Liver (tissue), 9 donors: ENCODE results near the gene AHDC1. TPM values are rescaled to one million over a fixed set of nuclear protein-coding genes. Genes with fewer than 3 reads are reported as not detected.

ENCODE experiments used
- DNase-seq: peaks from one replicate; pipeline ENCODE4 v3.0.0-alpha.2; 2017; ENCODE audit warnings: low spot score
- H3K27ac ChIP-seq, 2 donors: one replicate each; pipeline ENCODE4 v1.7.0; 2013; ENCODE audit warnings: inconsistent platforms in 2 of 2, low read length in 2 of 2, control low read depth in 1 of 2, low read depth in 1 of 2, mild to moderate bottlenecking in 1 of 2
- H3K27me3 ChIP-seq, 4 donors: one replicate each; pipeline versions ENCODE4 v1.6.1 to v1.7.0; 2013; ENCODE audit warnings: low read length in 3 of 4, inconsistent platforms in 1 of 4, mild to moderate bottlenecking in 1 of 4, moderate library complexity in 1 of 4; ENCODE audit not compliant: control insufficient read depth in 4 of 4, insufficient read depth in 4 of 4
- H3K36me3 ChIP-seq, 4 donors: one replicate each; pipeline versions ENCODE4 v1.6.1 to v1.7.0; 2013; ENCODE audit warnings: low read length in 3 of 4, mild to moderate bottlenecking in 3 of 4, low read depth in 1 of 4, moderate library complexity in 1 of 4; ENCODE audit not compliant: control insufficient read depth in 4 of 4, insufficient read depth in 3 of 4
- H3K4me1 ChIP-seq, 4 donors: one replicate each; pipeline versions ENCODE4 v1.6.1 to v1.7.0; 2013; ENCODE audit warnings: low read length in 3 of 4, mild to moderate bottlenecking in 3 of 4, moderate library complexity in 1 of 4; ENCODE audit not compliant: control insufficient read depth in 4 of 4, insufficient read depth in 4 of 4
- H3K4me3 ChIP-seq, 3 donors: one replicate each; pipeline versions ENCODE4 v1.6.1 to v1.7.0; 2013; ENCODE audit warnings: low read length in 3 of 3, control low read depth in 1 of 3, low read depth in 1 of 3, mild to moderate bottlenecking in 1 of 3
- H3K9ac ChIP-seq, 2 donors: one replicate each; pipeline ENCODE4 v1.7.0; 2013; ENCODE audit warnings: low read length in 2 of 2, mild to moderate bottlenecking in 2 of 2, moderate library complexity in 2 of 2, control low read depth in 1 of 2, low read depth in 1 of 2
- H3K9me3 ChIP-seq, 4 donors: one replicate each; pipeline versions ENCODE4 v1.6.1 to v1.7.0; 2013; ENCODE audit warnings: low read length in 3 of 4; ENCODE audit not compliant: control insufficient read depth in 4 of 4
- EGR1 ChIP-seq, 2 donors: IDR thresholded peaks; 2 replicates each; pipeline ENCODE4 v1.6.1; 2016 to 2018; ENCODE audit warnings: antibody characterized with exemption in 2 of 2, low read depth in 2 of 2
- FOXA1 ChIP-seq: IDR thresholded peaks from 2 replicates; pipeline ENCODE4 v1.6.1; 2016; ENCODE audit warnings: antibody characterized with exemption
- FOXA2 ChIP-seq: IDR thresholded peaks from 2 replicates; pipeline ENCODE4 v1.6.1; 2016; ENCODE audit warnings: antibody characterized with exemption
- HNF4A ChIP-seq, 2 donors: conservative IDR thresholded peaks; 2 replicates each; pipeline ENCODE4 v1.6.1; 2016; ENCODE audit warnings: antibody characterized with exemption in 2 of 2, mild to moderate bottlenecking in 2 of 2
- HNF4G ChIP-seq: IDR thresholded peaks from 2 replicates; pipeline ENCODE4 v1.6.1; 2016; ENCODE audit warnings: antibody characterized with exemption
- JUND ChIP-seq, 2 donors: IDR thresholded peaks; 2 replicates each; pipeline ENCODE4 v1.6.1; 2016; ENCODE audit warnings: antibody characterized with exemption in 2 of 2
- NR2F2 ChIP-seq: IDR thresholded peaks from 2 replicates; pipeline ENCODE4 v1.6.1; 2016; ENCODE audit warnings: antibody characterized with exemption
- RAD21 ChIP-seq, 2 donors: IDR thresholded peaks; 2 replicates each; pipeline ENCODE4 v1.6.1; 2016; ENCODE audit warnings: antibody characterized with exemption in 2 of 2, mild to moderate bottlenecking in 2 of 2
- RXRA ChIP-seq, 2 donors: IDR thresholded peaks; 2 replicates each; pipeline ENCODE4 v1.6.1; 2017 to 2018; ENCODE audit warnings: antibody characterized with exemption in 2 of 2, mild to moderate bottlenecking in 1 of 2
- SP1 ChIP-seq: IDR thresholded peaks from 2 replicates; pipeline ENCODE4 v1.6.1; 2018; ENCODE audit warnings: antibody characterized with exemption, mild to moderate bottlenecking
- TAF1 ChIP-seq: conservative IDR thresholded peaks from 2 replicates; pipeline ENCODE4 v1.6.1; 2016; ENCODE audit warnings: antibody characterized with exemption, mild to moderate bottlenecking
- YY1 ChIP-seq: IDR thresholded peaks from 2 replicates; pipeline ENCODE4 v1.6.1; 2016; ENCODE audit warnings: antibody characterized with exemption, mild to moderate bottlenecking
- WGBS: extraction: QIAGEN DNeasy Blood & Tissue Kit; methylation state at CpG from one replicate; pipeline ENCODE4 v1.1.7; 2013; 5-methylcytosine and 5-hydroxymethylcytosine counted together
- polyA plus RNA-seq, 2 donors: library from polyadenylated mRNA; stranded (reverse) in 1 of 2; unstranded in 1 of 2; fragments of 200-250 nt in 1 of 2; fragments of >200 nt in 1 of 2; fragmentation: Nextera tagmentation in 1 of 2; extraction: Ambion mirVana in 1 of 2; gene quantifications; one replicate each; pipeline versions ENCODE4 v1.2.1 to v1.2.3, GENCODE V29; 2013 to 2015
- total RNA-seq, 2 donors: library from RNA; depleted of rRNA; stranded (reverse); fragments of >200 nt; gene quantifications; one replicate each; pipeline ENCODE4 v1.2.3, GENCODE V29; 2014
- TF ChIP-seq, protein P1 (sequence below): fragments of 150-350 bp; IDR thresholded peaks from 2 replicates; pipeline ENCODE4 v1.5.1; 2017; ENCODE audit warnings: improper control_type of control experiment, low read depth, low read length; ENCODE audit not compliant: missing input control
- TF ChIP-seq, protein P2 (sequence below): IDR thresholded peaks from 2 replicates; pipeline ENCODE4 v1.6.1; 2016; ENCODE audit warnings: antibody characterized with exemption
- TF ChIP-seq, protein P3 (sequence below): IDR thresholded peaks from 2 replicates; pipeline ENCODE4 v1.6.1; 2016; ENCODE audit warnings: antibody characterized with exemption
- TF ChIP-seq, protein P4 (sequence below): IDR thresholded peaks from 2 replicates; pipeline ENCODE4 v1.6.1; 2016; ENCODE audit warnings: antibody characterized with exemption, mild to moderate bottlenecking
- TF ChIP-seq, protein P5 (sequence below): IDR thresholded peaks from 2 replicates; pipeline ENCODE4 v1.6.1; 2016; ENCODE audit warnings: antibody characterized with exemption
- donor health status: healthy.
- donor health status: healthy.
- donor health status: healthy.
- donor health status: healthy.
- donor health status: healthy.

AHDC1 gene
- total and polyA plus RNA-seq, 4 donors = 2.4 to 6.5 (median 5.5) TPM

DNA sequence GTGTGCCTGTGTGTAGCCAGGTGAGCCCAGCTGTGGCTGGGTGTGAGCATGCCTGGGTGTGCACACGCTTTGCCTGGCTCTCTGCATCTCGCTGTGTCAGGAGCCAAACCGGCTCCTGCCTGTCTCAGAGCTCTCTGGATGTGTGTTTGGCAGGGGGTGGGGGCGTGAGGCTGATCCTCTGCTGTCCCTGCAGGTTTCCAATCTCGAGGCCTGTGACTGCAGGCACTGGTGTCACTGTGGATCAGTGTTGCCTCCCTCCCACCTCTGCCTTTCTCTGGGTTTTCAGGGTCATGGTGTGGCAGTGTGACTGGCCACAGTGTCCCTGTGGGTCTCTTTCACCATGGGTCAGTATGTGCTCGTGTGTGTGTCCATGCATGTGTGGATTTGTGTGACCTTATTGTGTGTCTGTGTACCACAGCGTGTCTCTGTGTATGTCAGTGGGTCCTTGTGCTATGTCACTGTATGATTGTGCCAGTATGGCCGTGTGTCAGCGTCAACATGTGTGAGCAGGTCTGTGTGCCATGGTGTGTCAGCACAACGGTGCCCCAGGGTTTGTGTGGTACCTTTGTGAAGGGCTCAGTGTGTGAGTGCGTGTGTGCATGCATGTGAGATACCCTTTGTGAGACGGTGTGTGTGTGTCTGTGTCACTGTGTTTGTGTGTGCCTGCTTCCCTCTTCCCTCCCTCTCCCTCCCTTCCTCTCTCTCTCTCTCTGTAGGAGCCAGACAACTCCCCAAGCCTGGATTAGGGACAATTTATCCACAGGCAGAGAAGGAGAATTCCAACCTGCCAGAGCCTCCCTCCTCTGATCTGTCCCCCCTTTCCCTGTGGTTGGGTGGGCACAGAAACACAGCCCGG is 43.4 kb downstream of the AHDC1 start:
- TF ChIP-seq EGR1 (IDR thresholded peaks at IDR 0.05; ENCODE audit: low read depth in 2 of 2) (no peak), SP1 (no peak), RAD21 (IDR thresholded peaks at IDR 0.05) (no peak), RXRA (IDR thresholded peaks at IDR 0.05) (no peak), JUND (IDR thresholded peaks at IDR 0.05) (no peak), HNF4A (conservative IDR thresholded peaks at IDR 0.05) (no peak), FOXA1 (no peak)
- TF ChIP-seq, protein P1, sequence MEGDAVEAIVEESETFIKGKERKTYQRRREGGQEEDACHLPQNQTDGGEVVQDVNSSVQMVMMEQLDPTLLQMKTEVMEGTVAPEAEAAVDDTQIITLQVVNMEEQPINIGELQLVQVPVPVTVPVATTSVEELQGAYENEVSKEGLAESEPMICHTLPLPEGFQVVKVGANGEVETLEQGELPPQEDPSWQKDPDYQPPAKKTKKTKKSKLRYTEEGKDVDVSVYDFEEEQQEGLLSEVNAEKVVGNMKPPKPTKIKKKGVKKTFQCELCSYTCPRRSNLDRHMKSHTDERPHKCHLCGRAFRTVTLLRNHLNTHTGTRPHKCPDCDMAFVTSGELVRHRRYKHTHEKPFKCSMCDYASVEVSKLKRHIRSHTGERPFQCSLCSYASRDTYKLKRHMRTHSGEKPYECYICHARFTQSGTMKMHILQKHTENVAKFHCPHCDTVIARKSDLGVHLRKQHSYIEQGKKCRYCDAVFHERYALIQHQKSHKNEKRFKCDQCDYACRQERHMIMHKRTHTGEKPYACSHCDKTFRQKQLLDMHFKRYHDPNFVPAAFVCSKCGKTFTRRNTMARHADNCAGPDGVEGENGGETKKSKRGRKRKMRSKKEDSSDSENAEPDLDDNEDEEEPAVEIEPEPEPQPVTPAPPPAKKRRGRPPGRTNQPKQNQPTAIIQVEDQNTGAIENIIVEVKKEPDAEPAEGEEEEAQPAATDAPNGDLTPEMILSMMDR = no peak
- TF ChIP-seq, protein P2, sequence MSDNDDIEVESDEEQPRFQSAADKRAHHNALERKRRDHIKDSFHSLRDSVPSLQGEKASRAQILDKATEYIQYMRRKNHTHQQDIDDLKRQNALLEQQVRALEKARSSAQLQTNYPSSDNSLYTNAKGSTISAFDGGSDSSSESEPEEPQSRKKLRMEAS = no peak
- TF ChIP-seq, protein P3, sequence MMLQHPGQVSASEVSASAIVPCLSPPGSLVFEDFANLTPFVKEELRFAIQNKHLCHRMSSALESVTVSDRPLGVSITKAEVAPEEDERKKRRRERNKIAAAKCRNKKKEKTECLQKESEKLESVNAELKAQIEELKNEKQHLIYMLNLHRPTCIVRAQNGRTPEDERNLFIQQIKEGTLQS = no peak
- peaks cover 43 to 83% (median 65%) of the 10 kb centered on the region in 4 donors for H3K4me1 ChIP-seq
- no peaks in the 10 kb centered on the region for H3K27me3 ChIP-seq
- peak overlapping the region; percentile 85 to 95 for H3K27ac ChIP-seq
- H3K36me3 ChIP-seq = no peaks in the 10 kb centered on the region
- DNase-seq = no peak
- 59% methylated on average over 13 of the region's 13 CpGs for WGBS
- H3K9me3 ChIP-seq = no peaks in the 10 kb centered on the region
- no peak overlapping the region for H3K4me3 ChIP-seq
- no peak overlapping the region for H3K9ac ChIP-seq

DNA sequence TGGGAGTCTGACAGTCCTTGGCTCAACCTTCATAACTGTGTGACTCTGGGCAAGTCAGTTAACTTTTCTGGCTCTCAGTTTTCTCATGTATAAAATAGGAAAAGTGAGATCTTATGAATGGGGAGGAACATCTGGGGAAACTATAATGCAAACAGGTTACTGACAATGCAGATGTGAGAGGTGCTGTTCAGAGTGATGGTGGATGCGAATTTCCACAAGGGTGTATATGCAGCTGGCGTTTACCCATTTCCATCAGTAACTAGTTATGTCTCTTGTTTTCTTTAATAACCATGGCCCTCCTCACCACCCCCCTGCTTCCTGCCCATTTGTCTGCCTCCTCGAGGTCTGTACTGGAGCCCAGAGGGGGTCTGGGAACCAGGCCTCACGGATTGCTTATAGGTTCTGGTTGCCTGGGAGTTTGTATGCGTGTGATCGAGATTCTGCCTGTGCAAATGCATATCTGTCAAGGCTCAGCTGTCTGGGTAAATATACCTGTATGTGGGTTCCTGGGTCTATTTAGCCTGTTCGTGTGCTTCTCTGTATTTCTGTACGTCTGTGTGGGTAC is 44.4 kb downstream of the AHDC1 start:
- no peaks in the 10 kb centered on the region for H3K9me3 ChIP-seq
- H3K4me3 ChIP-seq = no peak overlapping the region
- TF ChIP-seq YY1 = no peak
- no peak for TF ChIP-seq JUND (IDR thresholded peaks at IDR 0.05)
- no peak for TF ChIP-seq HNF4G
- TF ChIP-seq EGR1 (IDR thresholded peaks at IDR 0.05; ENCODE audit: low read depth in 2 of 2) = no peak
- no peak for TF ChIP-seq RXRA (IDR thresholded peaks at IDR 0.05)
- no peak for TF ChIP-seq NR2F2
- TF ChIP-seq, protein P4, sequence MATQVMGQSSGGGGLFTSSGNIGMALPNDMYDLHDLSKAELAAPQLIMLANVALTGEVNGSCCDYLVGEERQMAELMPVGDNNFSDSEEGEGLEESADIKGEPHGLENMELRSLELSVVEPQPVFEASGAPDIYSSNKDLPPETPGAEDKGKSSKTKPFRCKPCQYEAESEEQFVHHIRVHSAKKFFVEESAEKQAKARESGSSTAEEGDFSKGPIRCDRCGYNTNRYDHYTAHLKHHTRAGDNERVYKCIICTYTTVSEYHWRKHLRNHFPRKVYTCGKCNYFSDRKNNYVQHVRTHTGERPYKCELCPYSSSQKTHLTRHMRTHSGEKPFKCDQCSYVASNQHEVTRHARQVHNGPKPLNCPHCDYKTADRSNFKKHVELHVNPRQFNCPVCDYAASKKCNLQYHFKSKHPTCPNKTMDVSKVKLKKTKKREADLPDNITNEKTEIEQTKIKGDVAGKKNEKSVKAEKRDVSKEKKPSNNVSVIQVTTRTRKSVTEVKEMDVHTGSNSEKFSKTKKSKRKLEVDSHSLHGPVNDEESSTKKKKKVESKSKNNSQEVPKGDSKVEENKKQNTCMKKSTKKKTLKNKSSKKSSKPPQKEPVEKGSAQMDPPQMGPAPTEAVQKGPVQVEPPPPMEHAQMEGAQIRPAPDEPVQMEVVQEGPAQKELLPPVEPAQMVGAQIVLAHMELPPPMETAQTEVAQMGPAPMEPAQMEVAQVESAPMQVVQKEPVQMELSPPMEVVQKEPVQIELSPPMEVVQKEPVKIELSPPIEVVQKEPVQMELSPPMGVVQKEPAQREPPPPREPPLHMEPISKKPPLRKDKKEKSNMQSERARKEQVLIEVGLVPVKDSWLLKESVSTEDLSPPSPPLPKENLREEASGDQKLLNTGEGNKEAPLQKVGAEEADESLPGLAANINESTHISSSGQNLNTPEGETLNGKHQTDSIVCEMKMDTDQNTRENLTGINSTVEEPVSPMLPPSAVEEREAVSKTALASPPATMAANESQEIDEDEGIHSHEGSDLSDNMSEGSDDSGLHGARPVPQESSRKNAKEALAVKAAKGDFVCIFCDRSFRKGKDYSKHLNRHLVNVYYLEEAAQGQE = no peak
- TF ChIP-seq FOXA1 = no peak
- no peak for TF ChIP-seq RAD21 (IDR thresholded peaks at IDR 0.05)
- TF ChIP-seq, protein P5, sequence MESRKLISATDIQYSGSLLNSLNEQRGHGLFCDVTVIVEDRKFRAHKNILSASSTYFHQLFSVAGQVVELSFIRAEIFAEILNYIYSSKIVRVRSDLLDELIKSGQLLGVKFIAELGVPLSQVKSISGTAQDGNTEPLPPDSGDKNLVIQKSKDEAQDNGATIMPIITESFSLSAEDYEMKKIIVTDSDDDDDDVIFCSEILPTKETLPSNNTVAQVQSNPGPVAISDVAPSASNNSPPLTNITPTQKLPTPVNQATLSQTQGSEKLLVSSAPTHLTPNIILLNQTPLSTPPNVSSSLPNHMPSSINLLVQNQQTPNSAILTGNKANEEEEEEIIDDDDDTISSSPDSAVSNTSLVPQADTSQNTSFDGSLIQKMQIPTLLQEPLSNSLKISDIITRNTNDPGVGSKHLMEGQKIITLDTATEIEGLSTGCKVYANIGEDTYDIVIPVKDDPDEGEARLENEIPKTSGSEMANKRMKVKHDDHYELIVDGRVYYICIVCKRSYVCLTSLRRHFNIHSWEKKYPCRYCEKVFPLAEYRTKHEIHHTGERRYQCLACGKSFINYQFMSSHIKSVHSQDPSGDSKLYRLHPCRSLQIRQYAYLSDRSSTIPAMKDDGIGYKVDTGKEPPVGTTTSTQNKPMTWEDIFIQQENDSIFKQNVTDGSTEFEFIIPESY = no peak
- TF ChIP-seq, protein P1 = no peak
- no peak for TF ChIP-seq TAF1
- TF ChIP-seq, protein P3 = no peak
- no peak for TF ChIP-seq FOXA2
- TF ChIP-seq, protein P2 = no peak
- H3K27me3 ChIP-seq = no peaks in the 10 kb centered on the region
- no peak overlapping the region for H3K27ac ChIP-seq
- H3K9ac ChIP-seq = no peak overlapping the region
- H3K4me1 ChIP-seq = peaks cover 35 to 84% (median 66%) of the 10 kb centered on the region in 4 donors
- no peak for DNase-seq
- WGBS = 86% methylated on average over 8 of the region's 8 CpGs
- no peaks in the 10 kb centered on the region for H3K36me3 ChIP-seq
